Measurements from ENCODE around the gene ADAMTS13.

The ADAMTS13 gene

DNA sequence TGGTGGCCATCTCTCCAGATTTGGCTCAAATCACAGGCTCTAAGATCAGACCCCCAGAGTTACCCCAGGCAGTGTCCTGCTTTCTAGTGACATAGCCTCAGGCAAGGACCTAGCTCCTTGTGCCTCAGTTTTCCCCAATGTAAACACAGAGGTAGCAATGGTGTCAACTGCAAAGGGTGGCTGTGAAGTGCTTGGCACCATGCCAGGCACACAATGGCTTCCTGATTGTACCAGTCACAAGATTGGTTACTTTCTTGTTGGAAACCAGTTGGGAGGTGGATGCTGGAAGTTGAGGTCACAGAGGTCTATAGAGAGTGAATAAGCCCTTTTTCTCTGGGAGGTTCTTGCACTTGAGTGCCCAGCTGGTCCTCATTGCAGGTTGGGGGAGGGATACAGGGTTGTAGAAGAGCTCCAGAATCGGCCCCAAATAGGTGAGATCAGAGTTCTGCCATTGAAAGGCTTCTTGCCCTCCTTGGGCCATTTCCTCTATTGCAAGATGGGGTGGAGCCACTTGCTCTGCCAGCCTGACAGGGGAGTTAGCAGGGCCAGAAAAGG lies 43.7 kb upstream of the ADAMTS13 start:
- TF ChIP-seq, protein P1, sequence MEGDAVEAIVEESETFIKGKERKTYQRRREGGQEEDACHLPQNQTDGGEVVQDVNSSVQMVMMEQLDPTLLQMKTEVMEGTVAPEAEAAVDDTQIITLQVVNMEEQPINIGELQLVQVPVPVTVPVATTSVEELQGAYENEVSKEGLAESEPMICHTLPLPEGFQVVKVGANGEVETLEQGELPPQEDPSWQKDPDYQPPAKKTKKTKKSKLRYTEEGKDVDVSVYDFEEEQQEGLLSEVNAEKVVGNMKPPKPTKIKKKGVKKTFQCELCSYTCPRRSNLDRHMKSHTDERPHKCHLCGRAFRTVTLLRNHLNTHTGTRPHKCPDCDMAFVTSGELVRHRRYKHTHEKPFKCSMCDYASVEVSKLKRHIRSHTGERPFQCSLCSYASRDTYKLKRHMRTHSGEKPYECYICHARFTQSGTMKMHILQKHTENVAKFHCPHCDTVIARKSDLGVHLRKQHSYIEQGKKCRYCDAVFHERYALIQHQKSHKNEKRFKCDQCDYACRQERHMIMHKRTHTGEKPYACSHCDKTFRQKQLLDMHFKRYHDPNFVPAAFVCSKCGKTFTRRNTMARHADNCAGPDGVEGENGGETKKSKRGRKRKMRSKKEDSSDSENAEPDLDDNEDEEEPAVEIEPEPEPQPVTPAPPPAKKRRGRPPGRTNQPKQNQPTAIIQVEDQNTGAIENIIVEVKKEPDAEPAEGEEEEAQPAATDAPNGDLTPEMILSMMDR (IDR thresholded peaks at IDR 0.05; ENCODE audit: low read length) = no peak
- no peak for TF ChIP-seq EZH2 (IDR thresholded peaks at IDR 0.05; ENCODE audit: borderline replicate concordance, low read length)
- peaks cover 14% of the 10 kb centered on the region for H3K4me1 ChIP-seq (ENCODE audit: insufficient read depth, low read length, severe bottlenecking)
- no peaks in the 10 kb centered on the region for H3K9me2 ChIP-seq (ENCODE audit: low read depth, low read length)
- no peaks in the 10 kb centered on the region for H3F3A ChIP-seq (ENCODE audit: insufficient read depth, low read length)
- no peak overlapping the region for H3K27ac ChIP-seq (ENCODE audit: low read depth, low read length, poor library complexity, severe bottlenecking)
- H3K36me3 ChIP-seq (ENCODE audit: insufficient read depth, low read length) = no peaks in the 10 kb centered on the region
- no peaks in the 10 kb centered on the region for H3K9me3 ChIP-seq (ENCODE audit: low read length)
- H3K9ac ChIP-seq (ENCODE audit: low read length) = no peak overlapping the region
- H3K4me2 ChIP-seq (ENCODE audit: low read length) = no peak overlapping the region
- H3K4me3 ChIP-seq (ENCODE audit: low read depth, low read length, poor library complexity, severe bottlenecking) = no peak overlapping the region
- no peaks in the 10 kb centered on the region for H4K20me1 ChIP-seq (ENCODE audit: insufficient read depth, low read length)
- no peak overlapping the region for H2AFZ ChIP-seq (ENCODE audit: low read length)
- H3K79me2 ChIP-seq (ENCODE audit: insufficient read depth, low read length) = peaks cover 15% of the 10 kb centered on the region
- H3K27me3 ChIP-seq (ENCODE audit: insufficient read depth, low read length) = no peaks in the 10 kb centered on the region; the same call in 1 of the 2 replicates

DNA sequence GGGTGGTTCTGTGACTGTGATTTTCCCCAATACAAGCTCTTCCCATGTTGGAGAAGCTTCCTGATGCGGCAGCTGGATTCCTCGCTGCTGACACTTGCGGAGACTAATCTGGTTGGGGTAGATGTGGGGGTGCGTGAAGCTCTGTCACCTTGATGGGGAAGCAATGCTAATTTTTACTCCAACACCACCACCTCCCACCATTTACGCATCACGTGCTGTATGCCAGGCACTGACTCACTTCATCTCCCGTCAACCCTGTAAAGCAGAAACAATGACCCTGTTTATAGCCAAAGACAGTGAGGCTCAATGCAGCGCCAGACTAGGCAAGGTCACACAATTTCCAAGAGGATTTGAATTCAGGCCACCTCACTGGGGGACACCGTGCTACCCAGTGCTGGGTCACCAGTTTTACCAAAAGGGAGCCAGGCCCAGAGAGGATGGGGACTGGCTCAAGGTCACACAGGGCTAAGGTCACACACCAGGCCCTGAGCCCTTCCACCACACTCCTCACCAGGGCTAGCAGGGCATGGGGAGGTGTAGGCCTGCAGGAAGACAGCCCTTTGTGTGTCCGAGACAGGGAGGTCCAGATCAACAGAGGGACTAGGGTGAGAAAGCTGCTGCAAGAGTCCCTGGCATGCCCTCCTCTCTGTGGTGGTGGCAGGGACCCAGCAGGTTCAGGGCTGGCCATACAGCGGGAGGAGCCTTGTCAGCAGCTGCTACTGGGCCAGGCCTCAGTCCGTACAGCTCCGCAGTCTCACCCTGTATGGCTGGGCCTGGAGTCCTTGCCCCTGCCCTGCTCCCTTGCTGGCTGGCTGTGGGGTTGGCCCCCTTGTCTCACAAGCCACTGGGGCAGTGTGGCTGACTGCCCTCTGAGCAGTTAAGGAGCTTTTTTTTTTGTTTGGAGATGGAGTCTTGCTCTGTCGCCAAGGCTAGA lies 42.7 kb upstream of the ADAMTS13 start:
- Histone ChIP-seq H3K4me1 (ENCODE audit: insufficient read depth, low read length, severe bottlenecking) (peaks cover 14% of the 10 kb centered on the region), H3K36me3 (ENCODE audit: insufficient read depth, low read length) (no peaks in the 10 kb centered on the region), H3F3A (ENCODE audit: insufficient read depth, low read length) (no peaks in the 10 kb centered on the region), H3K9ac (ENCODE audit: low read length) (no peak overlapping the region), H3K9me3 (ENCODE audit: low read length) (no peaks in the 10 kb centered on the region), H3K79me2 (ENCODE audit: insufficient read depth, low read length) (peaks cover 12% of the 10 kb centered on the region), H3K9me2 (ENCODE audit: low read depth, low read length) (no peaks in the 10 kb centered on the region), H4K20me1 (ENCODE audit: insufficient read depth, low read length) (no peaks in the 10 kb centered on the region), H3K27ac (ENCODE audit: low read depth, low read length, poor library complexity, severe bottlenecking) (no peak overlapping the region), H3K27me3 (ENCODE audit: insufficient read depth, low read length) (no peaks in the 10 kb centered on the region; the same call in 1 of the 2 replicates), H3K4me3 (ENCODE audit: low read depth, low read length, poor library complexity, severe bottlenecking) (no peak overlapping the region), H2AFZ (ENCODE audit: low read length) (no peak overlapping the region), H3K4me2 (ENCODE audit: low read length) (no peak overlapping the region)
- no peak for TF ChIP-seq EZH2 (IDR thresholded peaks at IDR 0.05; ENCODE audit: borderline replicate concordance, low read length)
- TF ChIP-seq, protein P1 (IDR thresholded peaks at IDR 0.05; ENCODE audit: low read length) = no peak

DNA sequence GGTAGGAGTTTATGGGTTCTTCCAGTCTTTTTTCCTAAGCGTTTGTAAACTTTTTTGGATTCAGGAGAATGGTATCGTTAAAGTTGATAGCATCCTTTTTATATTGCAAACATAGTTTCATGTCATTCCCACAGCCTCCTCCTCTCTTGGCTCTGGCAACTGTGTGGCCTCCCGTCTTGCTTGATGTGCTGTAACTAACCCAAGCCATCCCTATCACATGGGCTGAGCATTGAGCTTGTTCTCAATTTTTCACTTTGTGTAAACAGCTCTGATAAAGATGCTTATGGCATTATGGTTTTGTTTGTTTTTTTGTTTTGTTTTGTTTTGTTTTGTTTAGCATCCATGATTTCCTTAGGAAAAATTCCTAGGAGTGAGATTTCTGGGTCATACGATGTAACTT lies 41.4 kb upstream of the ADAMTS13 start:
- Histone ChIP-seq H3K9ac (ENCODE audit: low read length) (no peak overlapping the region), H3F3A (ENCODE audit: insufficient read depth, low read length) (no peaks in the 10 kb centered on the region), H3K4me2 (ENCODE audit: low read length) (no peak overlapping the region), H3K27me3 (ENCODE audit: insufficient read depth, low read length) (no peaks in the 10 kb centered on the region; the same call in 1 of the 2 replicates), H3K9me3 (ENCODE audit: low read length) (no peaks in the 10 kb centered on the region), H3K9me2 (ENCODE audit: low read depth, low read length) (no peaks in the 10 kb centered on the region), H3K36me3 (ENCODE audit: insufficient read depth, low read length) (no peaks in the 10 kb centered on the region), H4K20me1 (ENCODE audit: insufficient read depth, low read length) (no peaks in the 10 kb centered on the region), H3K4me1 (ENCODE audit: insufficient read depth, low read length, severe bottlenecking) (peaks cover 8% of the 10 kb centered on the region), H2AFZ (ENCODE audit: low read length) (no peak overlapping the region), H3K4me3 (ENCODE audit: low read depth, low read length, poor library complexity, severe bottlenecking) (no peak overlapping the region), H3K27ac (ENCODE audit: low read depth, low read length, poor library complexity, severe bottlenecking) (no peak overlapping the region), H3K79me2 (ENCODE audit: insufficient read depth, low read length) (no peaks in the 10 kb centered on the region)
- no peak for TF ChIP-seq EZH2 (IDR thresholded peaks at IDR 0.05; ENCODE audit: borderline replicate concordance, low read length)
